Karpas-422 (cell line): ENCODE measurements around the gene ANO6. TPM values are rescaled to one million over a fixed set of nuclear protein-coding genes. Genes with fewer than 3 reads are reported as not detected.
A peak's percentile ranks its signal among the peaks of the same experiment; 100 is the strongest.
"Not testable (repeated sequence)": the region's sequence is repeated elsewhere in the genome, so short reads cannot be mapped to it uniquely, and the experiment has no call there.

Experiments
- DNase-seq: peaks from one replicate; pipeline ENCODE4 v3.0.0-alpha.2; 2015
- H2AFZ ChIP-seq: fragments of 200-600 bp; sonication (generic); 2 replicates; pipeline ENCODE4 v1.6.1; 2014; ENCODE audit warnings: antibody characterized with exemption, low read length, mixed read lengths
- H3K27ac ChIP-seq: fragments of 200-600 bp; sonication (generic); 2 replicates; pipeline ENCODE4 v1.5.1; 2014; ENCODE audit warnings: mild to moderate bottlenecking, low read length, moderate library complexity
- H3K27me3 ChIP-seq: fragments of 200-600 bp; sonication (generic); 2 replicates; pipeline ENCODE4 v1.6.1; 2014; ENCODE audit warnings: low read length, mixed read lengths
- H3K36me3 ChIP-seq: fragments of 200-600 bp; sonication (generic); 2 replicates; pipeline ENCODE4 v1.6.1; 2014; ENCODE audit warnings: low read length, mixed read lengths; ENCODE audit not compliant: insufficient read depth
- H3K4me1 ChIP-seq: fragments of 200-600 bp; sonication (generic); 2 replicates; pipeline ENCODE4 v1.6.1; 2014; ENCODE audit warnings: mild to moderate bottlenecking, low read length, mixed read lengths
- H3K4me2 ChIP-seq: fragments of 200-600 bp; sonication (generic); 2 replicates; pipeline ENCODE4 v1.6.1; 2014; ENCODE audit warnings: low read length, low read depth, mild to moderate bottlenecking; ENCODE audit not compliant: poor library complexity, severe bottlenecking
- H3K4me3 ChIP-seq: fragments of 200-600 bp; sonication (generic); 2 replicates; pipeline ENCODE4 v1.5.1; 2014; ENCODE audit warnings: mild to moderate bottlenecking, antibody characterized with exemption, low read length, mixed read lengths
- H3K79me2 ChIP-seq: fragments of 200-600 bp; sonication (generic); 2 replicates; pipeline ENCODE4 v1.6.1; 2014; ENCODE audit warnings: mild to moderate bottlenecking, low read length, mixed read lengths
- H3K9ac ChIP-seq: fragments of 200-600 bp; sonication (generic); 2 replicates; pipeline ENCODE4 v1.6.0; 2014; ENCODE audit warnings: low read length
- H3K9me2 ChIP-seq: fragments of 200-600 bp; sonication (generic), shearing (Covaris generic); replicated peaks from 2 replicates; pipeline ENCODE4 v1.6.0; 2014; ENCODE audit warnings: mild to moderate bottlenecking, low read length, moderate library complexity; ENCODE audit not compliant: insufficient read depth
- H3K9me3 ChIP-seq: fragments of 300-700, 200-600 bp; sonication (generic); 2 replicates; pipeline ENCODE4 v1.6.1; 2014; ENCODE audit warnings: low read length, mixed read lengths
- H4K20me1 ChIP-seq: fragments of 200-600 bp; sonication (generic); 2 replicates; pipeline ENCODE4 v1.6.1; 2014; ENCODE audit warnings: mild to moderate bottlenecking, antibody characterized with exemption, low read length, low read depth; ENCODE audit not compliant: insufficient read depth
- total RNA-seq: library from RNA; depleted of rRNA; stranded (reverse); fragments of >200 nt; shearing (Covaris generic); gene quantifications from 2 replicates; pipeline ENCODE4 v1.2.3, GENCODE V29; 2014; ENCODE audit warnings: low replicate concordance; rRNA removed

ANO6 gene, protein sequence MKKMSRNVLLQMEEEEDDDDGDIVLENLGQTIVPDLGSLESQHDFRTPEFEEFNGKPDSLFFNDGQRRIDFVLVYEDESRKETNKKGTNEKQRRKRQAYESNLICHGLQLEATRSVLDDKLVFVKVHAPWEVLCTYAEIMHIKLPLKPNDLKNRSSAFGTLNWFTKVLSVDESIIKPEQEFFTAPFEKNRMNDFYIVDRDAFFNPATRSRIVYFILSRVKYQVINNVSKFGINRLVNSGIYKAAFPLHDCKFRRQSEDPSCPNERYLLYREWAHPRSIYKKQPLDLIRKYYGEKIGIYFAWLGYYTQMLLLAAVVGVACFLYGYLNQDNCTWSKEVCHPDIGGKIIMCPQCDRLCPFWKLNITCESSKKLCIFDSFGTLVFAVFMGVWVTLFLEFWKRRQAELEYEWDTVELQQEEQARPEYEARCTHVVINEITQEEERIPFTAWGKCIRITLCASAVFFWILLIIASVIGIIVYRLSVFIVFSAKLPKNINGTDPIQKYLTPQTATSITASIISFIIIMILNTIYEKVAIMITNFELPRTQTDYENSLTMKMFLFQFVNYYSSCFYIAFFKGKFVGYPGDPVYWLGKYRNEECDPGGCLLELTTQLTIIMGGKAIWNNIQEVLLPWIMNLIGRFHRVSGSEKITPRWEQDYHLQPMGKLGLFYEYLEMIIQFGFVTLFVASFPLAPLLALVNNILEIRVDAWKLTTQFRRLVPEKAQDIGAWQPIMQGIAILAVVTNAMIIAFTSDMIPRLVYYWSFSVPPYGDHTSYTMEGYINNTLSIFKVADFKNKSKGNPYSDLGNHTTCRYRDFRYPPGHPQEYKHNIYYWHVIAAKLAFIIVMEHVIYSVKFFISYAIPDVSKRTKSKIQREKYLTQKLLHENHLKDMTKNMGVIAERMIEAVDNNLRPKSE
- 0.14 and 1.1 TPM in 2 replicates for total RNA-seq

GRCh38 chr12:45215419-45216229 is at the start of gene ANO6:
TSS of gene ANO6 (plus strand) at chr12:45216095. CDS start at chr12:45216322, 227 bp downstream.
- Histone ChIP-seq H3K79me2 (no peaks in the 10 kb centered on the region), H3K27me3 (no peaks in the 10 kb centered on the region), H4K20me1 (no peaks in the 10 kb centered on the region)

DNA sequence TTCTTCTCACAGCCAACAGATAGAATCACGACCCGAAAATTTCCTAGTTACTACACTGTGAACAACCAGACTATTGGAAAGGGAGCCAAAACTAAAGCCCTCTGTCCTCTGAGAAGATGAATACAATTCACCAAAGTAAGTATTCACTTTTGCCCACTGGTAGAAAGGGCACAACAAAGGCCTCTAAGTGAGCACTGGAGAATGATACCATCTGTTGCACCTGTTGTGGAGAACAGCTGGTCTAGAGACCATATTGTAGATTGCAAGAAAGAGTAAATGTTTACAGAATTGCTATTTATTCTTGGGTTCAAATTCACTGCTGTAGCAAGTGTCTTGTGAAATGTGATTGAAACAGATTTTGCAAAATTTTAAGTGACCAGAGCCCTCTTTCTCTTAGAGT is 46.9 kb upstream of the ANO6 start:
- H4K20me1 ChIP-seq: no peaks in the 10 kb centered on the region
- H3K4me2 ChIP-seq: no peak overlapping the region
- no peak overlapping the region for H2AFZ ChIP-seq
- no peak overlapping the region for H3K27ac ChIP-seq
- no peaks in the 10 kb centered on the region for H3K36me3 ChIP-seq
- no peaks in the 10 kb centered on the region for H3K79me2 ChIP-seq
- no peaks in the 10 kb centered on the region for H3K9me2 ChIP-seq
- H3K27me3 ChIP-seq: no peaks in the 10 kb centered on the region
- H3K4me1 ChIP-seq: no peaks in the 10 kb centered on the region
- no peaks in the 10 kb centered on the region for H3K9me3 ChIP-seq
- no peak for DNase-seq
- H3K9ac ChIP-seq: no peak overlapping the region
- H3K4me3 ChIP-seq: no peak overlapping the region

More at GRCh38 chr12:45215419-45216229, at the start of gene ANO6:
- Histone ChIP-seq H2AFZ (peak within 1 kb of the TSS; percentile 98), H3K4me1 (peaks cover 16% of the 10 kb centered on the region), H3K27ac (no peak within 1 kb of the TSS), H3K9me3 (no peaks in the 10 kb centered on the region), H3K9ac (peak within 1 kb of the TSS; percentile 66), H3K4me3 (peak within 1 kb of the TSS; percentile 66), H3K4me2 (peak within 1 kb of the TSS; percentile 88), H3K36me3 (no peaks in the 10 kb centered on the region), H3K9me2 (no peaks in the 10 kb centered on the region)
- peak; percentile 74 for DNase-seq

GRCh38 chr12:45170456-45171042 is 45.3 kb upstream of the ANO6 start:
- no peak overlapping the region for H3K4me3 ChIP-seq
- no peak overlapping the region for H2AFZ ChIP-seq
- H3K9me2 ChIP-seq: no peaks in the 10 kb centered on the region
- H3K27ac ChIP-seq: no peak overlapping the region
- H3K79me2 ChIP-seq: no peaks in the 10 kb centered on the region
- no peak overlapping the region for H3K4me2 ChIP-seq
- no peaks in the 10 kb centered on the region for H3K27me3 ChIP-seq
- peak; percentile 87 for DNase-seq
- H4K20me1 ChIP-seq: no peaks in the 10 kb centered on the region
- H3K4me1 ChIP-seq: no peaks in the 10 kb centered on the region
- no peaks in the 10 kb centered on the region for H3K9me3 ChIP-seq
- no peaks in the 10 kb centered on the region for H3K36me3 ChIP-seq
- H3K9ac ChIP-seq: no peak overlapping the region

GRCh38 chr12:45173293-45173692 is 42.6 kb upstream of the ANO6 start:
- not testable (repeated sequence) for H3K4me3 ChIP-seq, H3K9me3 ChIP-seq, H3K79me2 ChIP-seq, H3K9ac ChIP-seq, DNase-seq, H3K27me3 ChIP-seq, H3K9me2 ChIP-seq, H2AFZ ChIP-seq, H3K36me3 ChIP-seq, H3K4me1 ChIP-seq, H4K20me1 ChIP-seq, H3K27ac ChIP-seq, H3K4me2 ChIP-seq

DNA sequence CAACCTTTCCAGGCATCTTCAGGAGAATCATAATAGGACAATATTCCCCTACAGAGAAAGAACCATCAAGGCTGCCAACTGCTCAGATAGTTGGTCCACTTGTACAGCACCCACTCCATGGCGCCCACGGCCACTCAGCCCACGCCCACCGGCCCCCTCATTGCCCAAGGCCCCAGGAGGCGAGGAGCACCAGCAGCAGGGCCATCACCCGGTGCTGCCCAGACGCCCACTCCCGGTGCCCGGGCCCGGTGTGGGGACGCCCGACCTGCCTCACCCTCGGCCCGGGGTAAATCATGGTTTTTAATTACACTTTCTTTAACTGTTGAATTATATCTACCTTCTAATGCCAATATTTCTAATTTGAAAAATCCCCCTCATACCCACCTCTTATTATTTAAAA is 41.3 kb upstream of the ANO6 start:
- Histone ChIP-seq H3K9me2 (no peaks in the 10 kb centered on the region), H3K4me2 (no peak overlapping the region), H3K4me1 (no peaks in the 10 kb centered on the region), H3K27ac (no peak overlapping the region), H4K20me1 (no peaks in the 10 kb centered on the region), H3K27me3 (no peaks in the 10 kb centered on the region), H3K9ac (no peak overlapping the region), H3K79me2 (no peaks in the 10 kb centered on the region), H3K4me3 (no peak overlapping the region), H3K9me3 (peaks cover 10% of the 10 kb centered on the region; the same call in 1 of the 2 replicates), H3K36me3 (no peaks in the 10 kb centered on the region), H2AFZ (no peak overlapping the region)
- no peak for DNase-seq

DNA sequence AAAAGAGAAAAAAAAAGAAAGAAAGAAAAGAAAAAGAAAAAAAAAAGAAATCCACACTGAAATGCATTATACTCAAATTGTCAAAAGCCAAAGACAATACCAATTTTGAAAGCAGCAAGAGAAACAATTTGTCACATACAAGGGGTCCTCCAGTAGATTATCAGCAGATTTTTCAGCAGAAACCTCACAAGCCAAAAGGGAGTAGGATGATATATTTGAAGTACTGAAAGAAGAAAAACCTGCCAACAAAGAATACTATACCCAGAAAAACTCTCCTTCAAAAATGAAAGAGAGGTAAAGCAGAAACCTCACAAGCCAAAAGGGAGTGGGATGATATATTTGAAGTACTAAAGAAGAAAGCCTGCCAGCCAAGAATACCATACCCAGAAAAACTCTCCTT is 37.1 kb upstream of the ANO6 start:
- Histone ChIP-seq H3K9me2 (no peaks in the 10 kb centered on the region), H3K4me2 (no peak overlapping the region), H2AFZ (no peak overlapping the region), H3K9me3 (peaks cover 10% of the 10 kb centered on the region; the same call in 1 of the 2 replicates), H3K9ac (no peak overlapping the region), H3K36me3 (no peaks in the 10 kb centered on the region), H3K27me3 (no peaks in the 10 kb centered on the region), H3K79me2 (no peaks in the 10 kb centered on the region), H3K4me1 (no peaks in the 10 kb centered on the region), H3K4me3 (no peak overlapping the region), H3K27ac (no peak overlapping the region), H4K20me1 (no peaks in the 10 kb centered on the region)
- no peak for DNase-seq

GRCh38 chr12:45182511-45182910 is 33.4 kb upstream of the ANO6 start:
- H3K9me3 ChIP-seq: peaks cover 5% of the 10 kb centered on the region; the same call in 1 of the 2 replicates
- no peak overlapping the region for H2AFZ ChIP-seq
- no peak overlapping the region for H3K4me2 ChIP-seq
- H3K4me1 ChIP-seq: no peaks in the 10 kb centered on the region
- H3K4me3 ChIP-seq: no peak overlapping the region
- H3K9ac ChIP-seq: no peak overlapping the region
- H4K20me1 ChIP-seq: no peaks in the 10 kb centered on the region
- no peak overlapping the region for H3K27ac ChIP-seq
- DNase-seq: no peak
- no peaks in the 10 kb centered on the region for H3K27me3 ChIP-seq
- no peaks in the 10 kb centered on the region for H3K9me2 ChIP-seq
- no peaks in the 10 kb centered on the region for H3K36me3 ChIP-seq
- H3K79me2 ChIP-seq: no peaks in the 10 kb centered on the region
